GM13977 (cell line): ENCODE measurements around the gene HOMER1.
A peak's percentile ranks its signal among the peaks of the same experiment; 100 is the strongest.

Experiments
- DNase-seq: peaks from one replicate; pipeline ENCODE4 v3.0.0; 2012; ENCODE audit warnings: low spot score
- CTCF ChIP-seq: IDR thresholded peaks from 2 replicates; pipeline ENCODE4 v1.5.1; 2012; ENCODE audit warnings: mild to moderate bottlenecking, control low read depth; ENCODE audit not compliant: insufficient read depth; ENCODE audit errors: extremely low read depth, missing control alignments
- in situ Hi-C: fragments of 300-500 bp; cut with MboI; formaldehyde crosslinking; loops from one replicate; pipeline ENCODE4 v1.12.0; 2022; ENCODE audit warnings: low sequenced_read_pairs, low pct_unique_long_range_greater_than_20kb, mixed read lengths, inconsistent platforms; ENCODE audit not compliant: unreplicated experiment

The HOMER1 gene

GRCh38 chr5:79471556-79471955 is 42.4 kb downstream of the HOMER1 start:
- TF ChIP-seq CTCF = no peak
- no peak for DNase-seq
- in situ Hi-C loops = loop anchor here (10.0 to 25.0 kb wide), 2 partner anchors 337 to 459 kb away; no protein-coding TSS in a partner anchor

GRCh38 chr5:79464695-79465332 is 49.1 kb downstream of the HOMER1 start:
- peak; percentile 47 for DNase-seq
- peak; percentile 61 for TF ChIP-seq CTCF
- in situ Hi-C loops = loop anchor here (25.0 kb wide), 1 partner anchor 453 kb away; no protein-coding TSS in a partner anchor

GRCh38 chr5:79464278-79464677 is 49.7 kb downstream of the HOMER1 start:
- in situ Hi-C loops = loop anchor here (25.0 kb wide), 1 partner anchor 452 kb away; no protein-coding TSS in a partner anchor
- DNase-seq = no peak

GRCh38 chr5:79459626-79460025 is 54.3 kb downstream of the HOMER1 start:
- in situ Hi-C loops = loop anchor here (25.0 kb wide), 1 partner anchor 447 kb away; no protein-coding TSS in a partner anchor
- no peak for TF ChIP-seq CTCF
- DNase-seq = no peak

More at GRCh38 chr5:79464278-79464677, 49.7 kb downstream of the HOMER1 start:
- TF ChIP-seq CTCF = no peak

GRCh38 chr5:79456890-79457583 is 56.9 kb downstream of the HOMER1 start:
- TF ChIP-seq CTCF = no peak
- in situ Hi-C loops = loop anchor here (25.0 kb wide), 1 partner anchor 445 kb away; no protein-coding TSS in a partner anchor
- DNase-seq = no peak

- no peak for TF ChIP-seq CTCF
- in situ Hi-C loops = loop anchor here (25.0 kb wide), 1 partner anchor 444 kb away; no protein-coding TSS in a partner anchor
Measured at GRCh38 chr5:79456400-79456799, 57.5 kb downstream of the HOMER1 start.

More at GRCh38 chr5:79456400-79456799, 57.5 kb downstream of the HOMER1 start:
- no peak for DNase-seq
